GM21529 (cell line): ENCODE measurements around the gene RGS6.

Experiments used
- ATAC-seq: cut with Tn5 transposase; IDR thresholded peaks from one replicate; pipeline ENCODE4 v1.9.1; 2021; ENCODE audit not compliant: unreplicated experiment

The RGS6 gene

DNA sequence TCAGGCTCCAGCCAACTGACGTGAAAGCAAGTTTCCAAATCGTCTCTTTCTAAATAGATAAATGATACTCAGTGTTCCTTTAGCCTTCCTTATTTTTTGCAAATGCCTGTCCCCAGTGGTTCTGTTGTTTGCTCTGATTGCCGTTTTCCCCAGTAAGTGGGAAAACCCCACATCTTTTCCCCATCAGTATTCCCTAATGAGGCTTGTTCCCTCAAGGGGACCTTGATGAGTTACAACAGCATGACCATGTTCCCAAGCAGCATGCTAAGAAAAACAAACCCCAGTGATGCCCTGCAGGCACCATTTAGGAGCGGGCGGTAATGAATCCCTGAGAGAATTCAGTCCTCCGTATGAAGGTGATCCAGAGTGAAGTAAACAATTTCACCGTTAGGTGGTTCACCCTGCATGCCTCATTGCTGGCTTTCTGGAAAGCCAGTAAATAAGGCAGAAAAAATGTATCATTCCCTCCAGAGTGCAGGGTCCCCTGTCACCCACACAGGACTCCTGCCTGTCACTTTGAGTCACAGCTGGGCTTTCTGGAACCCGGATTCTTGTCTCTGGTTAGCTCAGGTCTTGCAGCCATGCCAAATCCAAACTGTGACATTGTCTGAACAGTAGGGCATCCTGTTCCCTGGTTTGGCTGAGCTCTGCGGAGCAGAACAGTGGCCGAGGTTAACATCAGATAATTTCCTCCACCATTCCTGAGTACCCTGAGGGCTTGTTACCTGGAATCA lies 222.6 kb downstream of the RGS6 start:
- ATAC-seq: no peak

DNA sequence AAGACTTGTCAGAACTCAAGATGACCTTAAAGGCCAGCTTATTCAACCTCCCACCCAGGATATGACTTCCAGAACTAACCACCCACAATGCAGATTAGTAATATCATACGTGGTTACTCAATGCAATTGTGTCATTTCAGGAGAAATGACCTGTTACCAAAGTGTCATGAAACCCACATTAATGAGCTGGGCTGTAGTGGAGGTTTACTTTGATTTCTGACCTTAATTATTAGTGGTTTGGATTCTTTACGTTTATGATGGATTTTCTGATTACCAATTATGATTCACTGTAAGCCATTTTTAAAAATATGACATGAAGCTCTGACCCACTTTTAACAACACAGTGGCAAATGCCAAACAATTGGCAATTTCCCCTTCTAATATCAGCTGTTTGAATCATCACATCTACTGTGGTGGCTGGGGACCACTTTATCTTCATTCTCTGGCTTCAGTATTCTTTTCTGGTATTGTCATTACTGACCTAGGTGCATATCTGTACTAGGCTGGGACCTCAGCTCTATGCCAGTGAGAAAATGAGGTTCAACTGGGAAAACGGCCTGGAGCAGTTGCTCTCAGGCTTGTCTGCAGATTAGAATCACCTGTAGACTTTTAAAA lies 223.3 kb downstream of the RGS6 start:
- ATAC-seq: no peak

DNA sequence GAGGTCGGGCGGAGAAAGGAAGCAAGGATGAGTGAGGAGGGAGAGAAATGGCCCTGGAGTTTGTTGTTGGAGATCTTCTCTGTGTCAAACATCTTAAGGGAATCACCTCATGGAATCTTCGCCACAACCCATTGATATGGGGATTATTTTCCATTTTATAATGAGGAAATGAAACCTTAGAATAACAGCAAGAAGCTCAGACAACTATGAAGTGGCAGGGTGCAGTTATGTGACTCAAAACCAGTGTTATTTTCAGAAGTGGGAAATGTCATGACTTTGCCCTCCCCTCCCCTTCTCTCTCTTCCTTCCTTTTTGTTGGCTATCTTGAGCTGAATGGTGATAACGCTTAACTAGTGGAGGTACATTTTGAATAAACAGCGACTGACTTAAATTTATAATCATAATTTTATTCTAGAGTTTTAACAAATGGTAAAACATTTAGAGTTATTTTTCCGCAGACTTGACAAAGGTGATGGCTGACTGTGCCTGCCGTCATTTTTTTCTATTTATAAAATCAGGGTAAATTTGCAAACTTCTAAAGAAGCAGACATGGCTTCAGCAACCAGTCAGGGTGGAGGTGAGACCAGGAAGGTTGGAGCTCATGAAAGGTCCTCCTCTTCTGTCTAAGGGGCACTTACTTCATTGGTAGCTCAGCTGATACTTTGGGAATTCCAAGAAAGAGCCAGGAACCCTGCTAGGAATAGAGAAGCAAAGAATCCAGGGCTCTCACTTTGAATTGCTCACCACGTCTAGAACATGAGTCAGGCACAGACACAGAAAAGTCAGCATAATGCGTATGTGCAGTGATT lies 232.4 kb downstream of the RGS6 start:
- ATAC-seq: no peak

DNA sequence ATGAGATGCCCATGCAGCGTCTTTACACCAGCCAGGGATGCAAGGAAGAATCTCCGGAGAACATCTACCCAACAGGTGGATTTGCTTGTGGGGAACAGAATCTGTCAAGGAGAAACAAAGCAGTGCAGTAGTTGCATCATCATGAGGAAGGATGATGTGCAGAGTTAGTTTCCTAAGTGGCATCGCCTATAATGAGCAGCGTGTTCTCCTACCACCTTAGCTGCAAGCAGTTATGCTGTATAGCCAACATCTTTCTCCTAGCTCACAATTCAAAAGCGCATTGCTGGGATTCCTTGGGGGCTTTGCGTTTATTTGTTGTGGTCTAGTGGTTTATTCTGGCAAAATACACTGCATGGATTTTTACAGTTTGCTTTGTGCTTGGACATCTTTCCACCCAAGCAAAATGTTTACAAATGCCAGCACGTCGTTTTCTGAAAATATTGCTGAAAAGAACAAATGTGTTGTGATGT lies 233.0 kb downstream of the RGS6 start:
- no peak for ATAC-seq

DNA sequence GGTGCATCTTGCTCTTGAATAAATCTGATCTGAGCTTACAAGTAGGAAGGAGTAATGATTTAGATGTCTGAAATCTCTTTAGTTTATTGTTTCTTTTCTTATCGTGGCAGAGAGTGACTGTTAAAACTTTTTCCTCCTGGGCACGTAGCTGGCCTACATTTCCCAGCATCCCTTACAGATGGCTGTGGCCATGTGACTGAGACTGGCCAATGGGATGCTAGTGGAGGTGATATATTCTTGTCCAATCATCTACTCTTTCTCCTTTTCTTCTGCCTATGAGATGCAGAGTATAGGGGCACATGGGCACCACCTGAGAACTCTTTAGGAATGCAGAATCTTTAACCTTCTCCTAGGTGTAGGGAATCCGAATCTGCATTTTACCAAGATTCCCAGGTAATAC lies 237.3 kb downstream of the RGS6 start:
- ATAC-seq: no peak

DNA sequence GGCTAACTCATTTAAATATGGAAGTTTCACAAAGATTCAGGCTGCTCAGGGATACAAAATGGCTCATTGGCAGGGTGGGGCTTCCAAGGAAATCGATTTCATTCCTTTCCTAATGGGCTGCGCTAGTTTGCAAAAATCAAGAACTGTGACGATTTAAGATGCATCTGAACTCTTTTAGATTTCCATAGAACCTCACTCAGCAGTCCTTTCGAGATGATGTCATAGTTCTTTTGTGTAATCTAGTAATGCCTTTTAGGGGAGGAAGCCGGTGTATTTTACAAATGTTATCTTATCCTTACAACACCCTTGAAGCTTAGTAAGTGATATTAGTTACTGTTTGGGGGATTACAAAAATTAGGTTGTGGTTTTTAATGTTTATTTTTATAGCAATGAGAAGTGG lies 239.8 kb downstream of the RGS6 start:
- no peak for ATAC-seq

DNA sequence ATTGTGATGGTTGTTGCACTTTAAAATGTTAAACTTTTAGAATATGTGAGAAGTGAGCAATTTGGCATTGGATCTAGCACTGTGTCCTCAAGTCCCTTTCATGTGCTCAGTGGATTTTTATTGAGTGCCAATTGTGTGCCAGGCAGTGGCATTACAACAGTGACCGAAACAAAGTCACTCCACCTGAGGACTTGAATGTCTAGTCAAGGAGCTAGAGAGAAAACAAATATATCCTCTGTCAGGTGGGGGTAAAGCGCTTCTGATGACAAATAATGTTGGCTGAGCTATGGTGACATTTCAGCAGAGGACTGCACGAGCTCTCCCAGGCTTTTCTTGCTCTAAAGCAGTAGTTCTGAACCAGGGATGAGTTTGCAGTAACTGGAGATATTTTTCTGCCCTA lies 240.4 kb downstream of the RGS6 start:
- no peak for ATAC-seq

DNA sequence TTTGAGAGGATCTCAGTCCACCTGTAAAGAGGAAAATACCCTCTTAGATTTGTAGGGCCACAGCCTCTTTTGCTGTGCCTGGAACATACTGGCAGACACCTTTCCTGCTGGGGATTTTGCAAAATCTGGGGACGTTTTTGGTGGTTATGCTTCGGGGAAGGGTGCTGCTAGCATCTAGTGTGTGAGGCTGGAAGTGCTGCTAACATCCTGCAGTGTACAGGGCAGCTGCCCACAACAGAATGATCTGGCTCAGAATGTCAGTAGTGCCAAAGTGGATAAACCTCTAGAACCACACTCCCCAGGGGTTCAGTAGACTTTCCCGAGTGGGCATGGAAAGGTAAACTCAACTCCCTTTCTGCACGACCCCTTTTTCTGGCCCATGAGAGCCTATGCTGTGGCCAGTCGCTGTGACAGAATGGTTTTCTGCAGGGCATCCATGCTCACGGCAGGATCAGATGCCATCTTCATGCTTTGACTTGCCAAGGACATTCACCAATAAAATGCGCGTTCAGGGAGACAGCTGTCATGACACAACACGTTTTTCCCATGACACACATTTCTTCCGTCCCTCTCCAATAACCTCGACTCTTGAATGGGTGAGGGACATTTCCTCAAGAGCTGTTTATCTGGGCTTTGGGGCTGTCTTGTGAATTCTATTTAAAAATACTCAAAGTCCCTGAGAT lies 240.9 kb downstream of the RGS6 start:
- ATAC-seq: no peak

DNA sequence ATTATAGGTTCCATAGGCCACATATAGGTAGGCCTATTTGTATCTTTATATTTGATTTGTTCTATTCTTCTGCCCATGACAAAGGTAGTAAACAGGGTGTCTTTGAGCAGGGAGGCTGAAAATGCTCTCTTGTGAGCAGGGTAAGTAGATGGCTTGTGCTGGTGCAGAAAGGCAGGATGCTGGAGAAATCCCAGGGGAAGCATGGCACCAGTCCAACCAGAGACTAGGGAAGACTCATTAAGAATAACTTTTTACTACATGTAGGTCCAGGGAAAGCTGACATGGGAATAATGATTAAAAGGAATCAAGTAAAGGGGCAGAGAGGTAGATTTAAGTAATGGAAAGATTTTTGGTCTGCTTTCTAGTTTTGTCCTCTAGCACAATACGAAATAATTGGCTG lies 245.0 kb downstream of the RGS6 start:
- no peak for ATAC-seq

DNA sequence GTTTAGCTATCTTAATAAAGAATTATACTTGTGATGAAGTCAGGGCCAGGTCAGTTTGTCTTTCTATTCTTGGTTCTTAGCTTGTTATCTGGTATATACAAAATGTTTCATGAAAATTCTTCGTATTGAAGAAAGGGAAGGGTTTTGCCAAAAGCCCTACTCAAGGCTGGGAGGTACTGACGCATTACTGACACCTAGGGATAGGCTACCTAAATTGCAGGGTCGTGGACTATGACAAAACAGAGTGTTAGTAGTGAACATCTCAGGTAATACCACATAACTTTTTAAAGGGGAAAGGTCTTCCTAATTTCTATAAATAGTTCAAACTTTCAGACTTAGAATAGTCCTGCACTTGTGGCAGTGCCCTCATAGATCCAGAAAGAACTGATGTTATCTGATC lies 246.3 kb downstream of the RGS6 start:
- no peak for ATAC-seq

DNA sequence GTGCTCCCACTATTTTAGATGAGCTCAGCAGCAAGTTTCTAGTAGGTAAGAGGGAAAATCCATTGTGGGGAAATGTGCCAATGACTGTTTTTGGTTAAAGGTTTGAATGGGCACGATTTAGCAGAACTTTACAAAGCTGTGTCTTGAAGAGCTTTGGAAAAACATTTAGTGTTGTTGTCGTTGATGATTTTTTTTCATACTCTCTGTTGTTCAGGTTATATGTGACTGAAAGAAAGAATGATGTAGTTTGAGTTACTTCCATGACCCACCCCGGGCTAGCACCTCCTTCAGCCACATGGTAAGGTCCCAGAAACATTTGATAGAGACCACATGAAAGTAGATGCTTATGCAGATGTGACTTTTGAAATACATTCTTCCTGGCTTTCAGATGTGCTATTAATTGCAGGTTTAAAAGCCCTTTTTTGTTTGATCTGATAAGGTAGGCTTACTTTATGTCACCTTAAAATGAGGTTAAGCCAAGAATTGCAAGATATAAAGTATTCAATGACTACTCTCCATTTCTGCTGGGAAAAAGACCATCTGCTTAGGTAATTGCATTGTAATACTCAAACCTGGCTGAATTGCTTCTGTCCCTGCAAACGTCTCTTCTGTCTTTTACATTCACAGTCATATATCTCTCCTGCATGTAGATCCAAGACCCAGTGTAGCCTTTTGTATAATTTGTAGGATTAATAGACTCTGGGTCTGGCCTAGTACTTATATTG lies 250.6 kb downstream of the RGS6 start:
- no peak for ATAC-seq

DNA sequence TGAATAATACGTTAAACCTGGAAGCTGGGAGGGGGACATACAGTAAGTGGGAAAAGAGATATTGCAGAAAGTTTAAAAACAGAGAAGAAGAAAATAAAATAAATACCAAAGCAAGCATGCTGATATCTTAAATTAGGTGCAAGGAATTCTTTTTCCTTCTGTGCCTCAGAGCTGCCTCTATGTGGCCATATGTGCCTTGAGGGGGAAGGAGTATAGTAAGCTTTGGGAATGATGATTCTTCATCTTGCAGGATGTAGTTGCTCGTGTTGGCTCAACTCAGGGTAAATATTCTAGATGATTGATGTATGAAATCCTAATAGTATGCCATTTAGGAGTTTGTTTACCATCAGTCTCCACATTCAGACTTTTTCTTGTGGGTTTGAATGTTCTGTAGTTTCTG lies 251.4 kb downstream of the RGS6 start:
- no peak for ATAC-seq

DNA sequence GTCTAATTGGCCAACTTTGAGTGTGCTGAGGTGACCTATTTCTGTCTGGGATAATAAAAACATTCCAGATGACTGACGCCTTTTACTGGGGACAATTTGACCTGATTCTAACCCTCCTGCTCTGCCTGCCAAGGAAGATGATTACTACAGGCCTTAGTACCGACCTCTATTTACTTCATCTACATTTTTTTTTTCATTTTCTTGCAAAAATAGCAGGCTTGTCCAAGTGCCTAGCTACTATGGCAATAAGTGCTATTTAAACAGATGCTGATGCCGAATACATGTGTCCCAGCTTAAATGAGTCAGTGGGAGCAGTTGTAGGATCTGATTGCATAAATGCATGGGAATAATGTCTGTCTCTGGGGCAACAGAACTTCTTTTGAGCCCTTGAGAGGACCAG lies 254.3 kb downstream of the RGS6 start:
- no peak for ATAC-seq

DNA sequence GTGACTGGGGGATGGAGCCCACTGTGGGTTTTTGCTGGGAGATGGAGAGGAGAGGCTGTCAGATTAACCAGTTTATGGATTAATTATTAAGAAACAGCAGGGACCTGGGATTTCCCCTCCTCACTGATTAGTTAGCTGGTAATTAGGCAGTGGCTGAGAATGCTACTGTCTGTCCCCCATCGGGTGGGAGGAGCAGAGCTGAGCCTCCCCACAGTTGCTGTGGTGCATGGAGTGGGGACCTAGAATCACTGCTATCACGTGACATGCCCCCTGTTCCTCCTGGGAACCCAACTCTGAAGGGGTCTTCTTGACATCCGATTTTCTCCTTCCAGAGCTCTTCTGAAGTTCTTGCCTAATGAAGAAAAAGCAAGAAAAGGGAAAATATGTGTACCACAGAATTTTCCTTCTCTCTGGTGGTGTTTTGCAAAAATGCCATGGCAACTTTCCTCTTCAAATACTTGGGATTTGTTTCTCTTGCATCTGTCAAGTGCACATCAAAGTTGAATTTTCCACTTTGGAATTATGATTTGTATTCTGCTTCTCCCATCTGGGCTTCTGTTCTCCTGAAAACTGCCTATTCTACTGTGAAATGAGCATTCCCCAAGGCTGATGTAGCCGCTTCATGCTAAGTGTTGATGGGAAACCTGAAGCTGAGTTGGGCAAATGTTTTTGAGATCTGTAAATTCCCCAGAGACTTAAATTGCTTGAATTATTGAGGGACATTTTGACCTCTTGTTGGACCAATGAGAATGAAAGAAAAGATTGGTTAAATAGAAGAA lies 264.2 kb downstream of the RGS6 start:
- no peak for ATAC-seq

DNA sequence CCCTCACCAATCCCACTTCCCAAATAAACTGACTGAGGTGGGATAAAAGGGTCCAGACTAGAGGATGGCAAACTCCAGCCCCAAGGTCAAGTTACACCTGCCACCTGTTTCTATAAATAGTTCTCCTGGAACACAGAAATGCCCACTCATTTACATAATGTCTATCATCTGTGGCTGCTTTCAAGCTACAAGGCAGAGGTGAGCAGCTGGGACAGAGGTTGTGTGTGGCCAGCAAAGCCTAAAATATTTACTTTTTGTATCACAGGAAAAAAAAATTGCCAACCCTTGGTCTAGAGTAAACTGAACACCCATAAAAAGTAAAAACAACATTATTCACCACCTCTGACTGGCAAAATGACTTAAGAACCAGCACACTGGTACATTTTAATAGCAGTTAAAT lies 269.4 kb downstream of the RGS6 start:
- ATAC-seq: no peak

DNA sequence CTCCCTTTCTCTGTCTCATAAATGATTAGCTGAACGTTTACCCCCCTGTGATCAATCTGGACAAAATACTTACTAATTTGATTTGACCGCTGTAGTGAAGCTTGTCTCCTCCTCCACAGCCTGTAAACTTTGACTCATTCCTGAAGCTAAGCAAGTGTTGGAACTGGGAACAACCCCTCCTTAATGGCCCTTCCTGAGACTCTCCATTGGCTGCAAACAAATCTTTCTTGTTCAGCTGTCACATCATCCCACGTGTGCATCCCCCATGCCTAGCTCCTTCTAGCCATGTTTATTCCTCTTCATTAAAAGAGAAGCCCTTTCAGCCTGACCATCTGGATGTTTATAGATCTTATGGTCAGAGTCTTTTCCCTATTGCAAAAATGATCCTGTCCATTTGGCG lies 281.2 kb downstream of the RGS6 start:
- no peak for ATAC-seq

DNA sequence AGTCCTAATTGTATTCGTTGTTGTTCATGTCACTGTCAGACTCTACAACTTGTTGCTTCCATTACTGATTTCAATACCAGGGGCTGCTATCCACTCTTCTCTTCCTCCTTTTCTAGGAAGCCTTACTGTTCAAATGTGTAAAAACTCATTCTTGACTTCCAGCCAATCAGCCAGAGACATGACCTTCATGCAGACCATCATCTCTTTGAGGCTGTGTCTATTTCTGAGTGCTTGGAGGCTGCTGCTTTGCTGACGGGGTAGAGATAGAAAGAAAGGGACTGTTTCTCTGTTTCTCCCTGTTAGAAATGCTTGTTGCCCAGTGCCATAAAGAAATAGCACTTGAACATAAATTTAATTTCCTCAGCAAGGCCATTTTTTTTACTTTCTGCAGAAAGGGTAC lies 282.9 kb downstream of the RGS6 start:
- ATAC-seq: no peak

DNA sequence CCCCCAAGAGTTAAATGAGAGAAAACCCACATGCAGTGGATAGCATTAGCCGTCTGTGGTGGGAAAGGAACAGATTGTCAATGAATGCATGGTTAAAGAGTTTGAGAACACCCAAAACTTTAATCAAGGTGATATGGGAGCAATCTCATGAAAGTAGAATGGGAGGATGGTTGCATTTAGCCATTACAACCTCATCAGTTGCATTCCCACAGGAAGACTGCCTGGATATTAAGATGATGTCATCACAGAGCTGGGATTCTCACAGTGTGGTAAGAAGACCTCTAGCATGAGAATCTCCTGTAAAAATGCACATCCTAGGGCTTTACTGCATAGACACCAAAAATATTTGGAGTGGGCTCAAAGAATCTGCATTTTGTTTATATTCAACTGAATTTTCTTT lies 284.9 kb downstream of the RGS6 start:
- ATAC-seq: no peak

DNA sequence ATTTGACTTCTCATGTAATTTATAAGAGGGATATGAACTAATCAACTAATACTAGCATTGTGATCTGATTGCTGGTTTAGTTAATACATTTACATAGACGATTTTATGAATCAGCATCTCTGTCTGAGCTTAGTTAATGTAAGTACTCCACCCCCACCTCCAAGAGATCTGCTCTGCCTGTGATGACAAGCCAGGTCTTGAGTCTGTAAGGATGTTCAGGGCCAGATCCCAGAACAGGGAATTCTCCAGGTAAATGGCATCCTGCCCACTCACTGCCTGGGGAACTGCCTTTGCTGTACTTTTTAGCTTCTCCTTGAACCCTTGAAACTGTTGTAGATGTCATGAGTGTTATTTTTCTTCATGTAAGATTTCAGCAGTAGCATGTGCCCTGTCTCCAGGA lies 289.8 kb downstream of the RGS6 start:
- no peak for ATAC-seq

DNA sequence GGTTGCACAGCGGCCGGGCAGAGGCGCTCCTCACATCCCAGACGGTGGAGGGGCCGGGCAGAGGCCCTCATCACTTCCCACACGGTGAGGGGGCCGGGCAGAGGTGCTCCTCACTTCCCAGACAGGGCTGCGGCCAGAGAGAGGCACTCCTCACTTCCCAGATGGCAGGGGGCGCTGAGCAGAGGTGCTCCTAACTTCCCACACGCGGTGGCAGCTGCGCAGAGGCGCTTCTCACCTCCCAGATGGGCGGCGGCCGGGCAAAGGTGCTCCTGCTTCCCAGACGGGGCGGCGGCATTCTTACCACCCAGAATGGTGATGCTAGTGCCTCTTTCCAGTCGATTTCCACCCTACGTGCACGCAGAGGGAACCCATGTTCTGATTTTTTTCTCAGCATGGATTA lies 304.4 kb downstream of the RGS6 start:
- ATAC-seq: no peak
